CD4-positive, alpha-beta T cell treated with Interleukin-15 for 4 hours (primary cell): Measurements from ENCODE around the gene SUMF1.
"Not testable (repeated sequence)": the region's sequence is repeated elsewhere in the genome, so short reads cannot be mapped to it uniquely, and the experiment has no call there.

ENCODE experiments used
- DNase-seq: peaks from one replicate; pipeline ENCODE4 v3.0.0-alpha.2; 2020; ENCODE audit warnings: low spot score

Gene SUMF1

DNA sequence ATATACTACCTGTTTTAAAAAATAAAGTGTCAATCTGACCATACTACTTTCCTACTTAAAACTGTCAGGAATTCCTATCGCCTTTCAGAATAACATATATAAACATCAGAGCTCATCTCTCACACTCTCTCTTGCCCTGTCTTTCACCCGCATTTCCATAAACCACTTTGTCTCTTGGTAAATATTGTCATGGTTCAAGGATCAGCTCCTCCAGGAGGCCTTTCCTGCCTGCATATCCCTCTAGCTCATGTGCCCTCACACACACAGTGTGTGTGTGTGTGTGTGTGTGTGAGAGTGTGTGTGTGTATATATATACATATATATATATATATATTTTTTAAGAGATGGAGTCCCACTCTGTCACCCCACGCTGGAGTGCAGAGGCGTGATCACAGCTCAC lies 6.7 kb downstream of the SUMF1 start:
- DNase-seq: no peak

DNA sequence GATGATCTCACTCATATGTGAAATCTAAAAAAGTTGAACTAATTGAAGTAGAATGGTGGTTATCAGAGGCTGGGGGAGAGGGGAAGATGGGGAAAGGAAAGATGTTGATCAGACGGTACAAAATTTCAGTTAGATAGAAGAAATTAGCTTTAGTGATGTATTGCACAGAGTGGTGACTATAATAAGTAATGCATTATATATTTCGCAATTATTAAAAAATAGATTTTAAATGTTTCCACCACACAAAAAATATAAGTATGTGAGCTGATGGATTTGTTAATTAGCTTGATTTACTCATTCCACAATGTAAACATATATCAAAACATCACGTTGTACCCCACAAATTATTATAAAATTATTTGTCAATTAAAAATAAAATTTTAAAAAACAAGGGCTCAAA lies 8.1 kb downstream of the SUMF1 start:
- DNase-seq: no peak

DNA sequence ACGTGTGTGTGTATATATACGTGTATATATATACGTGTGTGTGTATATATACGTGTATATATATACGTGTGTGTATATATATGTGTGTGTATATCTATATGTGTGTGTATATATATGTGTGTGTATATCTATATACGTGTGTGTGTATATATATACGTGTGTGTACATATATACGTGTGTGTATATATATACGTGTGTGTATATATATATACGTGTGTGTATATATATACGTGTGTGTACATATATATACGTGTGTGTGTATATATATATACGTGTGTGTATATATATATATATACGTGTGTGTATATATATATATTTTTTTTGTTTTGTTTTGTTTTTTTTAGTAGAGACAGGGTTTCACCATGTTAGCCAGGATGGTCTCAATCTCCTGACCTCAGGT lies 10.3 kb downstream of the SUMF1 start:
- not testable (repeated sequence) for DNase-seq

DNA sequence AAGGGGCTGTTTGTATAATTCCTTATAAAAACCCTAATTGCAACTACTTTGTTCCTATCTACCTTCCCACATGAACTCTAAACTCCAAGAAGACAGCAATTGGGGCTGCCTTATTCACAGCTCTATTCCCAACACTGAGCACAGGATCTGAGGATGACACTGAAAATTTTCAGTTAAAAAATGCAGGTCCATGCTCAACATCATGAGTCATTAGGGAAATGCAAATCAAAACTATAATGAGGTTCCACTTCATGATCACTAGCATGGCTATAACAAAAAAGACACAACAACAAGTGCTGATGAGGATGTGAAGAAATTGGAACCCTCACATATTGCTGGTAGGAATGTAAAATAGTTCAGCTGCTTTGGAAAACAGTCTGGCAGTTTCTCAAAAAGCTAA lies 12.9 kb downstream of the SUMF1 start:
- DNase-seq: no peak

DNA sequence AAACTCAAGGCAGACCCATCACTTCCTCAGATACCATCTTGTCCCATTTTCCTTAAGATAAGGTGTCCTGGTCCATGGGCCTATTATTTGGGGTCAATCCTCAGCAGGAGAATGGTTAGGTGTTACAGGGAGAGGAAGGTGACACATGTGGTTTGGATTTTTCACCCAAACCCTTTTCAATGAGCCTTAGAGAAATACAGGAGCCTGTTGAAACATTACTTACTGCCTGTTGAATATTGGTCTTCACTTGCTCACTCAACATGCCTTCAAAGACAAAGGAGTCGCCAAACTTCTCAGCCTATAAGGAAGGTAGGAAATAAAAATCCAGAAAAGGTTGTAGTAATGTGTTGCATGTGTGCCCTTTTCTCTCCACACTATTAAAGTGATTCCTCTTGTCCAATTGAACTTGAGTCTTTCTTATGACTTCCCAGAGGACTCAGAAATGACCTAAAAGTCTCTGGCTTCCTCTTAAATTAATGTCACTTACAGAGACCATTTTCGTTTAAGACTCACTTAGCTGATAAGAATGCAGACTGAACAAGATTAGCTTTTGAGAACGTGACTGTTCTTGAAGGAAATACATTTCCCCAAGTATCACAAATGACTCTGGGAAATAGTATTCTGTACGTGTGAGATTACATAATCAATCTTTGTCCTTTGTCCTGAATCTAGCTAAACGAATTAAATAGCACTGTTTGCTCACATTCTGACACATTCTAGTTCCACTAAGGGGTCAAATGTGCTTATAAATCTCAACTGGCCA lies 17.8 kb downstream of the SUMF1 start:
- DNase-seq: no peak

DNA sequence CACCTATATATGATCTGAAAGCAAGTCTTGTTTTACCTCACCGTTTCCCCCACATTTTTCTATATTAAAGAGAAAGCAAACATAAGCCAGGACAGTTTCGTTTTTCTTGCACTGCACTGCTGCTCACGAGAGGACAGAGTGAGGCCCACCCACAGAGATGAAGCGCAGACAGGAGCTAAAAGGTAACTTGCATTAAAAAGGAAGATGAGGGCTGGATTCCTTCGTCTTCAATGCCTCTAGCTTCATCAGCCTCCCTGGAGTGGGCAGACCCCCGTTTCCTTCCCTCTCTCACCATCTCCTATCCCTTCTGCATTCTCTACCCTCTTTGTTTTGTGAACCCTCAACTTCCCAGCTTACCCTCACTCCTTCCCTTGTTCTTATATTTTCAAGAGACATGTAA lies 18.9 kb downstream of the SUMF1 start:
- no peak for DNase-seq

DNA sequence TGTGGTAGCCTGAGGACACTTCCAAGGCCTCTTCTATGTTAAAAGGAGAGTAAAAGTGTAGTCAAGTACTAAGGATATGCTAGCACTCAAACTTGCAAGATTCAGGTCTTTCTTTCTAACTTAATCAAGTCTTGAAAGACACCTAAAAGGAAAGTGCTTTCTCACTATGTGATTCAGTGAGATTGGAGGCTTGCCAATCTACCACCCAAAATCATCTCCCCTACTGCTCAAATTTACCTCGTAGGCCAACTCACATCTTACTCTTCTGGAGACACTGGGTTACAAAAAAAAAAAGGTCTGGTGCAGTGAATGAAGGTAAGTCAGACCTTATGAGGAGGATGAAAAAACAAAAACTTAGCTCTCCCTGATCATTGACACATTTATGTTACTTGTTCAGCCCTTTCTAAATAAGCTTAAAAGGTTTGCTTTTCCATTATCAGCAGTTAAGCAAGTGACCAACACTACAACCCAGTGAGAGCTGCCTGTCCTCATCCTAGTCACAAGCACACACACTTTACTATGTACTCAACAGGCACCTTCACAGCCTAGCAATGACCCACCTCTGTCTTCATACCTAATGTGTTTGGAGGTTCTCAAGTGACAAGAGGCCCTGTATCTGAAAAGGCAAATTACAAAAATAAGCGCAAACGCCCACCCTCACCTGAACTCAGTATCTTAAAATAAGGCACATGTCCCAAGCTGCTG lies 19.6 kb downstream of the SUMF1 start:
- DNase-seq: no peak

DNA sequence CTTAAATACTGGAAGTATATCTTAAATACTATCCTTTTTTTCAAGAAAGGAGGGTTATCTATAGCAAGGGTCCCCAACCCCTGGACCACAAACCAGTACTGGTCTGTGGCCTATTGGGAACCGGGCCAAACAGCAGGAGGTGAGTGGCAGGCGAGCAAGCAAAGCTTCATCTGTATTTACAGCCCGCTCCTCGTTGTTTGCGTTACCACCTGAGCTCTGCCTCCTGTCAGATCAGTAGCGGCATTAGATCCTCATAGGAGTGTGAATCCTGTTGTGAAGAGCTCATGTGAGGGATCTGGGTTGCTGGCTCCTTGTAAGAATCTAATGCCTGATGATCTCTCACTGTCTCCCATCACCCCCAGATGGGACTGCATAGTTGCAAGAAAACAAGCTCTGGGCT lies 26.1 kb downstream of the SUMF1 start:
- no peak for DNase-seq

DNA sequence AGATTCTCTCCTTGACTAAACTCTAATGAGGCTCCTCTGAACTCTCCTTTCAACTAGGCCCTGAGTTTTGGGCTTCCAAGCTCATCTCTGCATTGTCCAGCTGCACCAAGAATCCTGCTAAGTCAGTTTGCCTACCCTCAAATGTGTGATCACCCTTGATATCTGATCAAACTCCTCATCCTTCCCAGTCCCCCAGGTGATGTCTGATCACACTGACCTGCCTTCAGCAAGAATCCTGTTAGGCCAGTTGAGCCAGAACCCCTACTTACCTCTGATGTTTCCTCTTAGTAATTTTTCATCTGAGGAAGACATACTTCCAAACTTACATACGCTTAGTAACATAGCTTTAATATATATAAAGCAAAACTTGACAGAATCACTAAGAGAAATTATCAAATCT lies 28.8 kb downstream of the SUMF1 start:
- DNase-seq: no peak

DNA sequence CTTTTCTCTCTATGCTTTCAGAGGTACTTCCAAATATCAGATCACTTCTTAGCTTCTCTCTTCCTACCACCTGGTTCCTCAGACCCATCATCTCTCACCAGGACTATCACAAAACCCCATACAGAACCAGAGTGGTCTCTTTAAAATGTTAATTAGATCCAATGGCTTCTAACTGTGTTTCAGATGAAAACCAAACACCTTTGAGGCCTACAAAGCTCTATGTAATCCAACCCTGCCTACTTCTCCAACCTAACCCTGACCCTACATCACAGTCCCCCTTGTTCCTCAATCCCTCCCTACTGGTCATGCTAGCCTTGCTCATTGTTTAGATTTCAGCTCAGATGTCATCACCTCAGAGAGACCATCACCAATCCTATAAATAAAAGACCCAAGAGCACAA lies 34.8 kb downstream of the SUMF1 start:
- no peak for DNase-seq

DNA sequence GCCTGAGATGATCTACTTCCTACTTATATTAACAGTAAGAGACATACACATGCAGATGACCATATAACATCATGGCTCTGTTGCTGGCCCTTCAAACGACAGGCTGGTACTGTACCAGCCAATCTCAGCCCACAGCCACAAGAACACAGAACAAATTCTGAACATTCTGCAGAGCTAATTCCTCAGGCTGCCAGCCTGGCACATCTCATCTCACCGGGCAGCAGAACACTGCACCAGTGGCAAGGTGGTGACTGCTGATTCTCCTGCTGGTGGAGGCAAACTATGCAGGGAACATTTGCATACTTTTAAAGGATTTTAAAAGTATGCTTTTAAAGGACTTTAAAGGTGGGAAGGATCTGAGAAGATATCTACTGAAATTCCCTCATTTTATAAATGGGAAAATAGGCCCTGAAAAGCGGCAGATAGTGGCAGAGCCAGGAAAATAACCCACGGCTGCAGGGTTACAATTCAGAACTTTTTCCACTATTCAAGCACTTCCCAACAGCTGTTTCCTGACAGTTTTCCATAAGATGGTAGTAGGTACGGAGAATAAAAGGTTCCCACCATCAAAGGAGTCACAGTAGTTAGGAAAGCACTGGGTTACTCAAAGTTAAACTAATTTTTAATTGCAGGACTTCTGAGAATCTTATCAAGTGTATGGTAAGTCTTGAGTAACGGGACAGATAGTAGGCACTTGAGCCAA lies 37.3 kb downstream of the SUMF1 start:
- no peak for DNase-seq

DNA sequence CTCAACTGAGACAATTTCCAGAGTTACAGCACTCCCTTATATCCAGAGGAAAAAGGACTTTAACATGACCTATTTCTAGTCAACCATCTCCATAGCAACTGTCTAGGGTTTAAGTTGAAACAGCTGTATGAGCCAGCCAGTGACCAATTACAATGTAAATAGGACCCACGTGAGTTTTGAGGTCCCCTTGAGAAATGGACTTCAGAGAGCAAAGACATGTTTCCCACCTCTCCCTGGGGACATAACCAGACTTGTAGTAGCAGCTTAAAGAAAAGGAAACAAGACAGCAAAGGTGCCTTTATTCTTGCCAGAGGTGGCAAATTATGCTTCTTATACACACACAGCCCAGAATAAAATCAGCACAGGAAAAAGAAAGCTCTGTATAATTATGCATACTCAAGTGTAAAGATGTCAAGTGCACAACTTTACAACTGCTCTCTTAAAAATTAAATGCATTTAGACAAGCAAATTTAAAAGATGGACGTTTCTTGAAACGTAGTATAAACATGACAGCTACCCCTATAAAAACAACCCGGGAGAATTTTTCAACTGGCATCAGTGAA lies 40.2 kb downstream of the SUMF1 start:
- DNase-seq: no peak

DNA sequence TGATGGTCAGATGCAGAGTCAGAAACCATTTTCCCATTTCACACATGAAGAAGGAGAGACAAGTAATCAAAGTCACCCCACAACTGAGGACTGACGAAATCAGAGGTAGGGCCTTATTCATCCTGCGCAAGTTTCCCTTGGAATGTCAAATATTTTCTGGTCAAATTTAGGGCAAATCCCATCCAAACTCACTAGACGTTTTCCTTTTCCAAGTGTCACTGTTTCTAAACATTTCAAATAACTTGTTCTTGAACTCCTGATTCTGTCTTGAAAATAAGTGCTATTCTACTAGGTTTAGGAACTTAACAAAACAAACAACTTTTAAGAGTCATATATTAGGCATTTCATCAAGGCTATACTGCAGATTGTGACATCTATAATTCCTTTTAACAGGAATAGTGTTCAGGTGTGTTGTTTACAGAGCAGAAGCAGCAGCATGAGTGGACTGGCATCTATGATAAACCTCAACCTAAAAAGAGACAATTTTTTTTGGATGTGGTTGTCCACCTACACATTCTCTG lies 40.7 kb downstream of the SUMF1 start:
- DNase-seq: no peak

DNA sequence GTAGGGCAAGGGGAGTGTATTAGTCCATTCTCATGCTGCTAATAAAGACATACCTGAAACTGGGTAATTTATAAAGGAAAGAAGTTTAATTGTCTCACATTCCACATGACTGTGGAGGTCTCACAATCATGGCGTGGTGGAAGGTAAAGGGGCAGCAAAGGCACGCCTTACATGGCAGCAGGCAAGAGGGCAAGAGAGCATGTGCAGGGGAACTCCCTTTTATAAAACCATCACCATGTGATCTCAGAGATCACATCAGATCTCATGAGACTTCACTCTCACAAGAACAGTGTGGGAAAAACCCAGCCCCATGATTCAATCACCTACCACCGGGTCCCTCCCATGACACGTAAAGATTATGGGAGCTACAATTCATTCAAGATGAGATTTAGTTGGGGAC lies 41.4 kb downstream of the SUMF1 start:
- no peak for DNase-seq

DNA sequence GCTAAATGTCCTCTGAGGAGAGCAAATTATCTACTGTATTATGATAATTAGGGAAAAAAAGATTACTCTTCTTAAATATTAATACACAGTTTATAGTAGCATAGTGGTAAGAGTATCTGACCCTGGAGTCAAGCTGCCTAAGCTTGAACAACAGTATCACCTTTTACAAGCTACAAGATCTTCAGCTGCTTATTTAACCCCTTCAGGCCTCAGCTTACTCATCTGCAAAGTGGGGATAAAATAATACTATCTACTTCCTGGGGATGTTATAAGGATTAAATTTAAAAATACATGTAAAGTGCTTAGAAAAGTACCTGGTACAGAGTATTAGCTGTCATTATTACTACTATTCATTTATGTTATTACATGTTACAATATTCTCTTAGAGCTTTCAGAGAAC lies 42.0 kb downstream of the SUMF1 start:
- no peak for DNase-seq

DNA sequence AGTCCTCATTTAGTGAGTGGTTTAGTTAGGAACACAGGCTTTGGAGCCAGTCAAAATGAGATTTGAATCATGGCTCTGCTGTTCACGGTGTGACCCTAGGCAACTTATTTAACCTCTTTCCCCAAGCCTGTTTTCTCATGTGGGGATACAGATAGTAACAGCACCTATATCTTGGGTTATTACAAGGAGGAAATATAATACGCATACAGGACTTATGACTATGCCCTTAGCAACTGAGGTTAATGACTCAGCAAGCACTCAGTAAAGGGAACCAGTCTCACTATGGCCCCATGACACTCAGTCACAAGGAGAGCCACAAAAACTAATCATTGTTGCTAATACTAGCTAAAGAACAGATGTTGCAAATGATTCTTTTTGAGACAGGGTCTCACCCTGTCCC lies 45.9 kb downstream of the SUMF1 start:
- DNase-seq: no peak

DNA sequence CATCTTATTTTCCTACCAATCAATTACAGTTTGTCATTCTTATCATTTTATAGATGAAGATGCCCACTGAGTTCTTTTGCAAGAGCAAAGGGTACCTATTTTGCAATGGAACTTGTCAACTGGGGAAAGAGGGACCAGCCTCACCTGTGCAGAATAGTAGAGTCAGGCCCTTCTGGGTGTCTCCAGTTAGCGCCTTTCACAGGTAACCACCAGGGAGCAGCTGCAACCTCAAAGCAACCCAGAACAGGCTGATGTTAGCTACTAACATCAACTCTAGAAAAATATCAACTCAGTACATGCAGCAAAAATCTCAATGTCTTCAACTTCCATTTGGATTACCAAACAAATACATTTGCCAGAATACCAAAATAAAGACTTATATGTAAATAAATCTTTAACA lies 47.1 kb downstream of the SUMF1 start:
- no peak for DNase-seq

DNA sequence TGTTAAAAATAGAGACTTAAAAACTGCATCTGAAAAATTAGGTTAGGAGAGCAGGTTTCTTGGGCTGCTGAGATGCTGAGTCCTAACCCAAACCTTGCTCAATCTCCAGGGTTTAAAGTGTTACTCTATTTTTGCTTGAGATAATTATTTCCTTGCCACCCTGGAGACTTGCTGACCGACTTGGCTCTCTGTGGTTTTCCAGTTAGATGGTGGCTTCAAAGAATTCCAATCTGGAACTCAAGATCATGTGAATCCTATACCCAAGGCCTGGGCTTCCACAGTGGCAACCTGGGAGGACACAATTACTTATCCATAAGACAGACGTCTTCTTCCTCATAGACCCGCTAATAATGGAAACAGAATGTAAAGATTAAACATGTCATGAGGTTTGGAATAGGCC lies 47.7 kb downstream of the SUMF1 start:
- DNase-seq: no peak

DNA sequence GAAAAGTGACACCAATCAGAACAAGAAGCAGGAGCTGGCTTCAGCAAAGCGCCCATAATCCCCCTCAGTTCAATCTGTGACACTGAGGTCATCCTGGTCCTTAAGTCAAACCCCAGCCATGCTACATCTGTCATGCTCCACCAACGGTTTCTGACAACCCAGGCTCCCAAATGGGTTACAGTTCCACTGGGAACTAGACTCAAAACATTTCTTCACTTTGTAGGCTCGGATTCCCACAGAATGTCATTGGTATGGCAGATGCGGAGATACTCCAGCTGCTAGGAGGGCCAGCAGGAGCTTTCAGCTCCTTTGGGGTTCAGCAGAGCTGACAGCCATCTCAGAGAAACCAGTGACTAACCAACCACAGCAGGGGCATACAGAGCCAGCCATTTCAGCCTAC lies 48.9 kb downstream of the SUMF1 start:
- DNase-seq: no peak

DNA sequence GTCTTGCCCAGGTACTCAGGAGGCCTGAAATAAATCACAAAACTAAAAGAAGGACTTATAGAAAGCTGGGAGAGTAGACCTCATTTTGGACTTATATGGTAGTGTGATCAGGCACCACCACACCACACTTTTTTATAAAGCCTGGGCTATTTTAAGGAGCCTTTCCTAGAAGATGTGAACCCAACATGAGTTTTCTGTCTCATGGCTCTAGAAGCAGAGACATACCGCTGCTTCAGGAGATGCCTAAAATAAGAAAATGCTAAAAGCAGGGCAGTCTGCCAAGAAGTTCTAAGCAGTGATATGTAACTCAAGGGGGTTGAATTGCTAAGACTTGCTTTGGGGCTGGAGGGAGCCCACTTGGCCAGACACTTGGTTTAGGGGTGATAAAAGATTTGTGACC lies 49.6 kb downstream of the SUMF1 start:
- DNase-seq: no peak

DNA sequence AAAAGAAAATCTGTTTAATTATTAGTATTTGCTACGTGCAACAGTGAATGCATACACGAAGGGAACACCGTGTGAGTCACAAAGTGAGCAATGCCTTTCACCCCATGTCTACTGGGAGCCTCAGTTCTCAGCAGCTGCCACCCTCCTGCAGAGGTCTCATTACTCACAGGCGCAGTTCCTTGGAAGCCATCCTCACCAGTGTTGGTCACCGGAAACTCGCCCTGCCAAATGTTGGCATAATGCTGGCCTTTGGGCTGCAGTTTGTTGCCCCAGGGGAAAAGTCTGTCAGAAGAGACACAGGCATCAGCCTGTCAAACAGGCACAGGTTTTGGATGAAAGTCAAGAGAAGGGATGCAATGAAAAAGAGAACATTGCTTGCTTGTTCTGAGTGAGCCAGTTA lies 50.1 kb downstream of the SUMF1 start:
- no peak for DNase-seq

DNA sequence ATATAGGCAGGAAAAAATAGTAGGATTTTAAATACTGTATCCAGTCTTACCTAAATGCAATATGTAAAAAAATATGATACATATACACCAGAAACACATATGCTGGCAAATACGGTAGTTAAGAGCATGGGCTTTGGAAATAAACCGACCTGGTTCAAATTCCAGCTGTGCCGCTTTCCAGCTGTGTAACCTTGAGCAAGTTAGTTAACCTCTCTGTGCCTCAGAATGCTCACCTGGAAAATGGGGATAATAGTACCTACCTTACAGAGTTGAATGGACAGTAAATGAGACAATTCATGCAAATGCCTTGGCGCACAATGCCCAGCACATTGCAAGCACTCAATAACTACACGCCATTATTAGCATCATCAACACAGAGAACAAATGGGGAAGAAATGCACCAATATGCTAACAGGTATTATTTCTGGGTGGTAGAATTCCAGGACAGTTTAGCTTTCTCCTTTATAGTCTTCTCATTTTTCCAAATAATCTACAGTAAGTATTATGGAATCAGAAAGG lies 50.6 kb downstream of the SUMF1 start:
- DNase-seq: no peak

DNA sequence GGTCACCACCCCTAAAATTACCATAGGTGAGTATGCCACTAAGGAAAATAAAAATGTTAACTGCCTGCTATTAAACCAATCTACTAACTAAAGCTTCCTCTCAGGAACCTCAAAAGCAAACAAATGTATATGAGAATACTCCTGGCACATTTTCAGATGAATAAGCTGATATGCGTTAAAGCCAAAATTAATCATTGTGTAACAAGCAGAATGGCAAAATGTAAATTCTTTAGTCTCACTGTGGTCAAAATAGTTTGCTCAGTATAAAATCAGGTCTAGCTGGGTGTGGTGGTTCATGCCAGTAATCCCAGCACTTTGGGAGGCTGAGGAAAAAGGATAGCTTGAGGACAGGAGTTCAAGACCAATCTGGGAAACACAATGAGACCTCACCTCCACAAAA lies 53.6 kb downstream of the SUMF1 start:
- DNase-seq: no peak
